HG02970 (cell line): Measurements from ENCODE around the gene ETV4.

Experiments
- ATAC-seq: cut with Tn5 transposase; IDR thresholded peaks from one replicate; pipeline ENCODE4 v1.9.1; 2021; ENCODE audit warnings: mild to moderate bottlenecking, moderate library complexity, moderate number of reproducible peaks; ENCODE audit not compliant: unreplicated experiment, low FRiP score

Gene ETV4

GRCh38 chr17:43573579-43574321 lies 27.6 kb upstream of the ETV4 start:
- ATAC-seq: no peak

- ATAC-seq: no peak
Observed at GRCh38 chr17:43572368-43572980, 26.3 kb upstream of the ETV4 start.

GRCh38 chr17:43570518-43570928 lies 24.4 kb upstream of the ETV4 start:
- no peak for ATAC-seq

- ATAC-seq: no peak
Observed at GRCh38 chr17:43568506-43569082, 22.5 kb upstream of the ETV4 start.

- ATAC-seq: no peak
Observed at GRCh38 chr17:43563600-43564594, 17.8 kb upstream of the ETV4 start.

GRCh38 chr17:43562679-43563599 lies 16.8 kb upstream of the ETV4 start:
- ATAC-seq: no peak

GRCh38 chr17:43560461-43561427 lies 14.6 kb upstream of the ETV4 start:
- ATAC-seq: no peak

GRCh38 chr17:43559161-43559816 lies 13.1 kb upstream of the ETV4 start:
- ATAC-seq: no peak

GRCh38 chr17:43558805-43559160 lies 12.6 kb upstream of the ETV4 start:
- no peak for ATAC-seq

GRCh38 chr17:43556292-43556691 lies 10.2 kb upstream of the ETV4 start:
- no peak for ATAC-seq

- ATAC-seq: no peak
Observed at GRCh38 chr17:43554857-43555256, 8.7 kb upstream of the ETV4 start.

GRCh38 chr17:43553573-43553972 lies 7.4 kb upstream of the ETV4 start:
- ATAC-seq: no peak

- ATAC-seq: no peak
Observed at GRCh38 chr17:43552229-43552837, 6.2 kb upstream of the ETV4 start.

GRCh38 chr17:43550754-43551153 lies 4.6 kb upstream of the ETV4 start:
- ATAC-seq: no peak

GRCh38 chr17:43549496-43549895 lies 3.4 kb upstream of the ETV4 start:
- ATAC-seq: no peak

GRCh38 chr17:43548689-43549379 lies 2.7 kb upstream of the ETV4 start:
- no peak for ATAC-seq

GRCh38 chr17:43547659-43548256 lies 1.6 kb upstream of the ETV4 start:
- ATAC-seq: no peak
